HCT116 (cell line): ENCODE results near the gene EMSY.

Experiments used
- ATF3 ChIP-seq: IDR thresholded peaks from 2 replicates; pipeline ENCODE4 v1.6.1; 2012
- CBX3 ChIP-seq: IDR thresholded peaks from 2 replicates; pipeline ENCODE4 v1.6.1; 2012; ENCODE audit warnings: low read depth
- CEBPB ChIP-seq: IDR thresholded peaks from 2 replicates; pipeline ENCODE4 v1.6.1; 2012; ENCODE audit warnings: low read depth
- CTCF ChIP-seq, 3 experiments: fragments of 200-600 bp in 1 of 3; sonication (generic) in 1 of 3; IDR thresholded peaks in 2 of 3; conservative IDR thresholded peaks in 1 of 3; 2 replicates each; pipeline ENCODE4 v1.5.1; 2012 to 2017; ENCODE audit warnings: low read depth in 2 of 3, low read length in 2 of 3, antibody characterized with exemption in 1 of 3, borderline replicate concordance in 1 of 3, control low read depth in 1 of 3, mild to moderate bottlenecking in 1 of 3, mixed read lengths in 1 of 3, mixed run types in 1 of 3, moderate library complexity in 1 of 3; ENCODE audit not compliant: insufficient read depth in 1 of 3
- EZH2 ChIP-seq: fragments of 200-600 bp; sonication (generic); IDR thresholded peaks from 2 replicates; pipeline ENCODE4 v1.6.1; 2017; ENCODE audit warnings: antibody characterized with exemption, mixed run types
- JUND ChIP-seq: IDR thresholded peaks from 2 replicates; pipeline ENCODE4 v1.6.1; 2012
- MAX ChIP-seq: IDR thresholded peaks from 2 replicates; pipeline ENCODE4 v1.6.1; 2012
- POLR2A ChIP-seq: IDR thresholded peaks from 2 replicates; pipeline ENCODE4 v1.7.0; 2011; ENCODE audit warnings: borderline replicate concordance; ENCODE audit not compliant: insufficient read depth, insufficient read length; ENCODE audit errors: extremely low read depth
- POLR2AphosphoS5 ChIP-seq: IDR thresholded peaks from 2 replicates; pipeline ENCODE4 v1.6.1; 2011; ENCODE audit warnings: mild to moderate bottlenecking, low read depth, low read length, moderate library complexity
- SIN3A ChIP-seq: IDR thresholded peaks from 2 replicates; pipeline ENCODE4 v1.6.1; 2012; ENCODE audit warnings: low read depth
- SP1 ChIP-seq: IDR thresholded peaks from 2 replicates; pipeline ENCODE4 v1.6.1; 2012; ENCODE audit warnings: low read depth
- SRF ChIP-seq: IDR thresholded peaks from 2 replicates; pipeline ENCODE4 v1.6.1; 2012; ENCODE audit warnings: low read depth
- ZBTB33 ChIP-seq: IDR thresholded peaks from 2 replicates; pipeline ENCODE4 v1.6.1; 2011; ENCODE audit warnings: mild to moderate bottlenecking, low read length, moderate library complexity; ENCODE audit not compliant: insufficient replicate concordance; ENCODE audit errors: extremely low read depth

DNA sequence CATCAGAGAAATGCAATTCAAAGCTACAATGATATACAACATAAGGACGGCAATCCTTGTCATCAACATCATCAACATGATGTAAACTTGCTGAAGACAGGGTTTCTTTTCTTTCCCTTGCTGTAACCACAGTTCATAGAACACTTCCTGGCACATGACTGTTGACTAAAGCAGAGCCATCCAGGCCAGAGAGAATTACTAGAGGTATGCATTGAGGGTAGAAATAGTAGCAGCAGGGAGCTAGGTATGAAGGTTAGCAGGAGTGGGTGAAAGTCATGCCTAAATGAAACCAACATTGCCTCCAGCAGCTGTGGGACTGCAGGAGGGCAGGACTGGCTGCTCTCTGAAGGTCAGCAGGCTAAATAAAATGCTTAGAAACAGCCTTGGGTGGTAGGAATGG lies 122.0 kb downstream of the EMSY start:
- TF ChIP-seq ZBTB33 (no peak), SP1 (no peak), EZH2 (no peak), CTCF (IDR thresholded peaks at IDR 0.05 in 2 of 3, conservative IDR thresholded peaks at IDR 0.05 in 1 of 3; ENCODE audit: borderline replicate concordance in 1 of 3, insufficient read depth in 1 of 3, low read depth in 2 of 3, low read length in 2 of 3) (no peak), CEBPB (no peak), MAX (no peak), POLR2A (no peak), SIN3A (no peak), POLR2AphosphoS5 (no peak), JUND (no peak), CBX3 (no peak), ATF3 (no peak), SRF (no peak)
